GM19238 (cell line): ENCODE results near the gene RASGRF1.

Experiments used
- DNase-seq: peaks from one replicate; pipeline ENCODE4 v3.0.0; 2011; ENCODE audit warnings: low spot score; ENCODE audit not compliant: insufficient read length

Gene RASGRF1

GRCh38 chr15:78989701-78990240 is 100.8 kb downstream of the RASGRF1 start:
- no peak for DNase-seq

- DNase-seq: peak; percentile 44
Observed at GRCh38 chr15:78988361-78988911, 102.1 kb downstream of the RASGRF1 start.

GRCh38 chr15:78987556-78988360 is 102.8 kb downstream of the RASGRF1 start:
- no peak for DNase-seq

- no peak for DNase-seq
Observed at GRCh38 chr15:78985859-78986475, 104.6 kb downstream of the RASGRF1 start.

GRCh38 chr15:78984041-78984440 is 106.5 kb downstream of the RASGRF1 start:
- no peak for DNase-seq

- no peak for DNase-seq
Observed at GRCh38 chr15:78983146-78983918, 107.2 kb downstream of the RASGRF1 start.

- no peak for DNase-seq
Observed at GRCh38 chr15:78982736-78983135, 107.8 kb downstream of the RASGRF1 start.

GRCh38 chr15:78981532-78982313 is 108.9 kb downstream of the RASGRF1 start:
- DNase-seq: no peak

- peak; percentile 35 for DNase-seq
Observed at GRCh38 chr15:78979456-78980320, 110.9 kb downstream of the RASGRF1 start.

- no peak for DNase-seq
Observed at GRCh38 chr15:78978601-78979179, 111.9 kb downstream of the RASGRF1 start.

GRCh38 chr15:78977591-78978347 is 112.8 kb downstream of the RASGRF1 start:
- no peak for DNase-seq

- peak; percentile 69 for DNase-seq
Observed at GRCh38 chr15:78977091-78977571, 113.4 kb downstream of the RASGRF1 start.

GRCh38 chr15:78976691-78977090 is 113.9 kb downstream of the RASGRF1 start:
- DNase-seq: no peak

GRCh38 chr15:78974272-78974918 is 116.2 kb downstream of the RASGRF1 start:
- no peak for DNase-seq

GRCh38 chr15:78969687-78970349 is 120.8 kb downstream of the RASGRF1 start:
- no peak for DNase-seq

- no peak for DNase-seq
Observed at GRCh38 chr15:78968539-78969271, 121.9 kb downstream of the RASGRF1 start.

- DNase-seq: no peak
Observed at GRCh38 chr15:78968114-78968513, 122.5 kb downstream of the RASGRF1 start.
